ENCODE measurements around the gene MYLK2. TPM values are rescaled to one million over a fixed set of nuclear protein-coding genes. Genes with fewer than 3 reads are reported as not detected.

The MYLK2 gene
- total RNA-seq, 1 donor from 2014 or later, result 1.8 TPM

- no peak for DNase-seq (ENCODE audit: low read depth)
- no peak overlapping the region for H3K4me3 ChIP-seq (ENCODE audit: low read depth, low read length)
- H3K27me3 ChIP-seq (ENCODE audit: control insufficient read depth, insufficient read depth, low read length), result no peaks in the 10 kb centered on the region
- H3K36me3 ChIP-seq (ENCODE audit: control insufficient read depth, insufficient read depth, low read length), result peaks cover 1% of the 10 kb centered on the region
- TF ChIP-seq CTCF (IDR thresholded peaks at IDR 0.05; ENCODE audit: insufficient read depth, low read length, poor library complexity, severe bottlenecking), result no peak
These were observed 34.7 kb upstream of the MYLK2 start for GRCh38 chr20:31784354-31785044.

GRCh38 chr20:31785089-31785488 is 34.1 kb upstream of the MYLK2 start:
- Histone ChIP-seq H3K36me3 (ENCODE audit: control insufficient read depth, insufficient read depth, low read length) (peaks cover 1% of the 10 kb centered on the region), H3K4me3 (ENCODE audit: low read depth, low read length) (no peak overlapping the region)
- DNase-seq (ENCODE audit: low read depth), result no peak

GRCh38 chr20:31788578-31788977 is 30.6 kb upstream of the MYLK2 start:
- no peaks in the 10 kb centered on the region for H3K36me3 ChIP-seq (ENCODE audit: control insufficient read depth, insufficient read depth, low read length)
- TF ChIP-seq CTCF (IDR thresholded peaks at IDR 0.05; ENCODE audit: insufficient read depth, low read length, poor library complexity, severe bottlenecking), result no peak
- no peak overlapping the region for H3K4me3 ChIP-seq (ENCODE audit: low read depth, low read length)
- DNase-seq (ENCODE audit: low read depth), result no peak
- H3K27me3 ChIP-seq (ENCODE audit: control insufficient read depth, insufficient read depth, low read length), result no peaks in the 10 kb centered on the region

More at GRCh38 chr20:31785089-31785488, 34.1 kb upstream of the MYLK2 start:
- no peak for TF ChIP-seq CTCF (IDR thresholded peaks at IDR 0.05; ENCODE audit: insufficient read depth, low read length, poor library complexity, severe bottlenecking)
- H3K27me3 ChIP-seq (ENCODE audit: control insufficient read depth, insufficient read depth, low read length), result no peaks in the 10 kb centered on the region

GRCh38 chr20:31790401-31790800 is 28.8 kb upstream of the MYLK2 start:
- Histone ChIP-seq H3K4me3 (ENCODE audit: low read depth, low read length) (no peak overlapping the region), H3K27me3 (ENCODE audit: control insufficient read depth, insufficient read depth, low read length) (no peaks in the 10 kb centered on the region), H3K36me3 (ENCODE audit: control insufficient read depth, insufficient read depth, low read length) (no peaks in the 10 kb centered on the region)
- no peak for DNase-seq (ENCODE audit: low read depth)
- no peak for TF ChIP-seq CTCF (IDR thresholded peaks at IDR 0.05; ENCODE audit: insufficient read depth, low read length, poor library complexity, severe bottlenecking)

GRCh38 chr20:31797364-31797763 is 21.8 kb upstream of the MYLK2 start:
- H3K27me3 ChIP-seq (ENCODE audit: control insufficient read depth, insufficient read depth, low read length), result no peaks in the 10 kb centered on the region
- H3K36me3 ChIP-seq (ENCODE audit: control insufficient read depth, insufficient read depth, low read length), result no peaks in the 10 kb centered on the region
- DNase-seq (ENCODE audit: low read depth), result no peak
- no peak overlapping the region for H3K4me3 ChIP-seq (ENCODE audit: low read depth, low read length)
- TF ChIP-seq CTCF (IDR thresholded peaks at IDR 0.05; ENCODE audit: insufficient read depth, low read length, poor library complexity, severe bottlenecking), result no peak

GRCh38 chr20:31801508-31801907 is 17.6 kb upstream of the MYLK2 start:
- TF ChIP-seq CTCF (IDR thresholded peaks at IDR 0.05; ENCODE audit: insufficient read depth, low read length, poor library complexity, severe bottlenecking), result no peak
- no peak for DNase-seq (ENCODE audit: low read depth)
- no peaks in the 10 kb centered on the region for H3K27me3 ChIP-seq (ENCODE audit: control insufficient read depth, insufficient read depth, low read length)
- no peak overlapping the region for H3K4me3 ChIP-seq (ENCODE audit: low read depth, low read length)
- no peaks in the 10 kb centered on the region for H3K36me3 ChIP-seq (ENCODE audit: control insufficient read depth, insufficient read depth, low read length)

All from kidney epithelial cell (primary cell).